GM06990 (cell line): Measurements from ENCODE around the gene STARD7.

ENCODE experiments used
- DNase-seq: peaks from one replicate; pipeline ENCODE4 v3.0.0-alpha.2; 2011; ENCODE audit not compliant: insufficient read length; ENCODE audit errors: extremely low read depth
- H3K27me3 ChIP-seq: replicated peaks from 2 replicates; pipeline ENCODE4 v1.6.0; 2011; ENCODE audit warnings: low read length; ENCODE audit not compliant: control insufficient read depth, insufficient read depth
- H3K36me3 ChIP-seq: 2 replicates; pipeline ENCODE4 v1.5.1; 2011; ENCODE audit warnings: low read length; ENCODE audit not compliant: control insufficient read depth, insufficient read depth
- H3K4me3 ChIP-seq: replicated peaks from 2 replicates; pipeline ENCODE4 v1.5.1; 2011; ENCODE audit warnings: low read depth, mild to moderate bottlenecking, control low read depth, low read length
- CTCF ChIP-seq: IDR thresholded peaks from 2 replicates; pipeline ENCODE4 v1.5.1; 2011; ENCODE audit warnings: low read length, control low read depth, mild to moderate bottlenecking, inconsistent platforms; ENCODE audit not compliant: insufficient read depth, poor library complexity, severe bottlenecking

Gene STARD7

GRCh38 chr2:96135621-96136020, 73.0 kb downstream of the STARD7 start:
- DNase-seq: no peak
- no peak for TF ChIP-seq CTCF

DNA sequence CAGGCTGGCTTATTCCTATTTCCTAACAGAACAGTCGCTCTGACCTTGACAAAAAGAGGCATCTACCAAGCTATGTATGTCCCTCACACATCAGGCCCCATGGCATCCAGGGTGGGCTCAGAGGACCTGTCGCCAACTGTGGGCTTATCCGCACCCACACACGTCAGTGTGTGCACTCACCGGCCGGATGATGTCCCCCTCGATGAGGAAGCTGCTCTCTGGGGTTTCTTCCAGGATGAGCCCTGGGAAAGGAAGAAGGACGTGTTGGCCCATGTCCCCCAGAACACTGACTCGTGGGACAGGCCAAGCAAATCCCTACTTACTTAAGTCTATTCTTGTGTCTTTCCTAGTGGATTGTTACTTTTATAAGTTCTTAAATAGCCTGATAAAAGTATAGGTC, 73.5 kb downstream of the STARD7 start:
- no peaks in the 10 kb centered on the region for H3K36me3 ChIP-seq
- no peaks in the 10 kb centered on the region for H3K27me3 ChIP-seq
- TF ChIP-seq CTCF: no peak
- H3K4me3 ChIP-seq: no peak overlapping the region
- no peak for DNase-seq

More at GRCh38 chr2:96135621-96136020, 73.0 kb downstream of the STARD7 start:
- no peaks in the 10 kb centered on the region for H3K27me3 ChIP-seq
- no peaks in the 10 kb centered on the region for H3K36me3 ChIP-seq
- H3K4me3 ChIP-seq: no peak overlapping the region
